HCT116 (cell line): Measurements from ENCODE around the gene HPCAL1. TPM values are rescaled to one million over a fixed set of nuclear protein-coding genes. Genes with fewer than 3 reads are reported as not detected.

Source experiments
- ATAC-seq: fragments of 200-7000 bp; cut with Tn5 transposase; 2 replicates; pipeline ENCODE4 v1.9.1; 2020; ENCODE audit warnings: mild to moderate bottlenecking, moderate library complexity
- BruUV-seq: library from RNA; stranded (reverse); fragments of 400-500 nt; replicated peaks from 2 replicates; lab custom pipeline; 2021; lab: Mats Ljungman, UMichigan
- CTCF ChIA-PET: fragments of 300-600 bp; sonication (Branson Sonifier 250); formaldehyde crosslinking; loops from one replicate; lab custom pipeline; 2021; ENCODE audit warnings: antibody characterized with exemption; lab: Charles Lee
- POLR2A ChIA-PET: fragments of 300-600, 350-600 bp; sonication (Branson Sonifier 250); formaldehyde crosslinking; loops from one replicate; lab custom pipeline; 2021; ENCODE audit warnings: antibody characterized with exemption; lab: Charles Lee
- RAD21 ChIA-PET, 2 experiments: fragments of 300-600 bp; sonication (Branson Sonifier 250); formaldehyde crosslinking; loops; one replicate each; lab custom pipeline; 2023; ENCODE audit warnings: low total read pairs in 2 of 2; ENCODE audit not compliant: uncharacterized antibody in 2 of 2, unreplicated experiment in 2 of 2, low non-redundant PET in 1 of 2; lab: Charles Lee
- DNase-seq: peaks from one replicate; pipeline ENCODE4 v3.0.0-alpha.2; 2010; ENCODE audit warnings: low read depth, low spot score
- H2AFZ ChIP-seq: fragments of 200-600 bp; shearing (Covaris generic), sonication (generic); 2 replicates; pipeline ENCODE4 v1.6.1; 2017; ENCODE audit warnings: low read depth, mixed run types, mixed read lengths, antibody characterized with exemption, low read length; ENCODE audit not compliant: poor library complexity, severe bottlenecking
- H3K27ac ChIP-seq: 2 replicates; pipeline ENCODE4 v1.5.1; 2012; ENCODE audit warnings: low read depth, low read length
- H3K27me3 ChIP-seq: fragments of 200-600 bp; sonication (generic); 2 replicates; pipeline ENCODE4 v1.6.1; 2016; ENCODE audit warnings: mixed run types, low read length, mixed read lengths; ENCODE audit not compliant: insufficient read depth
- H3K36me3 ChIP-seq, 2 experiments: fragments of 200-500 bp in 1 of 2; fragments of 200-600 bp in 1 of 2; sonication (Bioruptor generic) in 1 of 2; sonication (generic) in 1 of 2; 2 replicates each; pipeline versions ENCODE4 v1.5.1 to v1.6.1; 2014 to 2016; ENCODE audit warnings: low read length in 2 of 2, inconsistent platforms in 1 of 2, mixed read lengths in 1 of 2, mixed run types in 1 of 2; ENCODE audit not compliant: insufficient read depth in 2 of 2, control insufficient read depth in 1 of 2
- H3K4me1 ChIP-seq, 2 experiments: fragments of 200-600 bp in 1 of 2; sonication (generic) in 1 of 2; 2 replicates each; pipeline versions ENCODE4 v1.5.1 to v1.6.1; 2012 to 2017; ENCODE audit warnings: low read length in 2 of 2, inconsistent platforms in 1 of 2, mild to moderate bottlenecking in 1 of 2, mixed read lengths in 1 of 2, mixed run types in 1 of 2, moderate library complexity in 1 of 2; ENCODE audit not compliant: insufficient read depth in 2 of 2, control insufficient read depth in 1 of 2
- H3K4me2 ChIP-seq: fragments of 200-600 bp; sonication (generic); 2 replicates; pipeline ENCODE4 v1.6.1; 2017; ENCODE audit warnings: mixed run types, low read length, mixed read lengths
- H3K4me3 ChIP-seq, 2 experiments: fragments of 200-600 bp in 1 of 2; sonication (generic) in 1 of 2; replicated peaks in 1 of 2; 2 replicates each; pipeline ENCODE4 v1.5.1; 2011 to 2016; ENCODE audit warnings: low read length in 2 of 2, control low read depth in 1 of 2, low read depth in 1 of 2, mild to moderate bottlenecking in 1 of 2, mixed read lengths in 1 of 2, mixed run types in 1 of 2
- H3K79me2 ChIP-seq: fragments of 200-600 bp; sonication (generic); 2 replicates; pipeline ENCODE4 v1.6.1; 2017; ENCODE audit warnings: mild to moderate bottlenecking, mixed run types, low read length, moderate library complexity, mixed read lengths; ENCODE audit not compliant: insufficient read depth
- H3K9ac ChIP-seq: fragments of 200-600 bp; sonication (generic); 2 replicates; pipeline ENCODE4 v1.6.1; 2016; ENCODE audit warnings: low read length, mixed read lengths
- H3K9me2 ChIP-seq: fragments of 200-600 bp; sonication (generic), shearing (Covaris generic); 2 replicates; pipeline ENCODE4 v1.6.1; 2017; ENCODE audit warnings: mixed run types, mild to moderate bottlenecking, moderate library complexity; ENCODE audit not compliant: insufficient read depth
- H3K9me3 ChIP-seq, 2 experiments: fragments of 200-500 bp in 1 of 2; fragments of 200-600 bp in 1 of 2; sonication (Bioruptor generic) in 1 of 2; sonication (generic) in 1 of 2; 2 replicates each; pipeline ENCODE4 v1.6.1; 2014 to 2017; ENCODE audit warnings: low read length in 2 of 2, mixed read lengths in 2 of 2, inconsistent platforms in 1 of 2, low read depth in 1 of 2, mild to moderate bottlenecking in 1 of 2, mixed run types in 1 of 2, moderate library complexity in 1 of 2; ENCODE audit not compliant: control insufficient read depth in 1 of 2, insufficient read depth in 1 of 2
- H4K20me1 ChIP-seq: fragments of 200-600 bp; sonication (generic), shearing (Covaris generic); 2 replicates; pipeline ENCODE4 v1.6.1; 2017; ENCODE audit warnings: mixed run types, mild to moderate bottlenecking, moderate library complexity; ENCODE audit not compliant: insufficient read depth
- CBX3 ChIP-seq: IDR thresholded peaks from 2 replicates; pipeline ENCODE4 v1.6.1; 2012; ENCODE audit warnings: low read depth
- CEBPB ChIP-seq: IDR thresholded peaks from 2 replicates; pipeline ENCODE4 v1.6.1; 2012; ENCODE audit warnings: low read depth
- EGR1 ChIP-seq: IDR thresholded peaks from 2 replicates; pipeline ENCODE4 v1.6.1; 2012; ENCODE audit warnings: low read depth
- ELF1 ChIP-seq: IDR thresholded peaks from 2 replicates; pipeline ENCODE4 v1.6.1; 2012; ENCODE audit warnings: low read depth, borderline replicate concordance
- EZH2 ChIP-seq: fragments of 200-600 bp; sonication (generic); IDR thresholded peaks from 2 replicates; pipeline ENCODE4 v1.6.1; 2017; ENCODE audit warnings: antibody characterized with exemption, mixed run types
- EZH2phosphoT487 ChIP-seq: fragments of 200-600 bp; IDR thresholded peaks from 2 replicates; pipeline ENCODE4 v1.6.1; 2018; ENCODE audit warnings: antibody characterized with exemption, borderline replicate concordance
- POLR2A ChIP-seq: IDR thresholded peaks from 2 replicates; pipeline ENCODE4 v1.7.0; 2011; ENCODE audit warnings: borderline replicate concordance; ENCODE audit not compliant: insufficient read depth, insufficient read length; ENCODE audit errors: extremely low read depth
- POLR2AphosphoS5 ChIP-seq: IDR thresholded peaks from 2 replicates; pipeline ENCODE4 v1.6.1; 2011; ENCODE audit warnings: mild to moderate bottlenecking, low read depth, low read length, moderate library complexity
- RAD21 ChIP-seq: IDR thresholded peaks from 2 replicates; pipeline ENCODE4 v1.6.1; 2012; ENCODE audit warnings: low read depth, mild to moderate bottlenecking
- SIN3A ChIP-seq: IDR thresholded peaks from 2 replicates; pipeline ENCODE4 v1.6.1; 2012; ENCODE audit warnings: low read depth
- SP1 ChIP-seq: IDR thresholded peaks from 2 replicates; pipeline ENCODE4 v1.6.1; 2012; ENCODE audit warnings: low read depth
- SRF ChIP-seq: IDR thresholded peaks from 2 replicates; pipeline ENCODE4 v1.6.1; 2012; ENCODE audit warnings: low read depth
- YY1 ChIP-seq: IDR thresholded peaks from 2 replicates; pipeline ENCODE4 v1.6.1; 2011; ENCODE audit warnings: low read length, low read depth, moderate library complexity, mild to moderate bottlenecking; ENCODE audit not compliant: insufficient replicate concordance; ENCODE audit errors: extremely low read depth
- ZBTB33 ChIP-seq: IDR thresholded peaks from 2 replicates; pipeline ENCODE4 v1.6.1; 2011; ENCODE audit warnings: mild to moderate bottlenecking, low read length, moderate library complexity; ENCODE audit not compliant: insufficient replicate concordance; ENCODE audit errors: extremely low read depth
- ZFX ChIP-seq: fragments of 450-650 bp; IDR thresholded peaks from 2 replicates; pipeline ENCODE4 v1.6.1; 2017
- ZNF274 ChIP-seq: fragments of 200-500 bp; sonication (Bioruptor generic); IDR thresholded peaks from 2 replicates; pipeline ENCODE4 v1.6.1; 2014; ENCODE audit warnings: mild to moderate bottlenecking, low read depth, low read length, inconsistent platforms
- intact Hi-C: fragments of 100-400 bp; cut with micrococcal nuclease; formaldehyde crosslinking; loops from 2 replicates; pipeline ENCODE4 v1.10.0; 2022
- total RNA-seq: library from RNA; stranded (reverse); gene quantifications from one replicate; pipeline ENCODE4 v1.2.1, GENCODE V29; 2021; ENCODE audit not compliant: unreplicated experiment
- TF ChIP-seq, protein P1 (sequence below): IDR thresholded peaks from 2 replicates; pipeline ENCODE4 v1.6.1; 2012; ENCODE audit warnings: low read depth
- TF ChIP-seq, protein P2 (sequence below), 3 experiments: fragments of 200-600 bp in 1 of 3; sonication (generic) in 1 of 3; IDR thresholded peaks in 2 of 3; conservative IDR thresholded peaks in 1 of 3; 2 replicates each; pipeline ENCODE4 v1.5.1; 2012 to 2017; ENCODE audit warnings: low read depth in 2 of 3, low read length in 2 of 3, antibody characterized with exemption in 1 of 3, borderline replicate concordance in 1 of 3, control low read depth in 1 of 3, mild to moderate bottlenecking in 1 of 3, mixed read lengths in 1 of 3, mixed run types in 1 of 3, moderate library complexity in 1 of 3; ENCODE audit not compliant: insufficient read depth in 1 of 3
- TF ChIP-seq, protein P3 (sequence below): IDR thresholded peaks from 2 replicates; pipeline ENCODE4 v1.6.1; 2012
- TF ChIP-seq, protein P4 (sequence below): IDR thresholded peaks from 2 replicates; pipeline ENCODE4 v1.6.1; 2012

The HPCAL1 gene
- total RNA-seq, 1 experiment from 2014 or later = 111 TPM

DNA sequence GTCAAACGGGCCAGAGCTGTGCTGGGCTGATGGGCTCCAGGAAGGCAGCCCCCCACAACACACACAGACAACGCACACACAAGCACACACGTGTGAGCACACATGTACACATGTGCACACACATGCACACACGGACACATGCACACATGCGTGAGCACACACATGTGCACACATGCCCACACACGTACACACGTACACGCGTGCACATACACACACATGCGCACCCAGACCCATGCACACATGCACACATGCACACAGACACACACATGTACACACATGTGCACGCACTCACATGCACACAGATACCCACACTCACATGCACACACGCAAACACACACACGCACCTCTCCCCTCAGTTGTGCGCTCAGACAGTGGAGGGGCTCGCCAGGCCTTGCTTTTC lies 31.2 kb upstream of the HPCAL1 start:
- Histone ChIP-seq H3K4me3 (no peak overlapping the region), H3K79me2 (no peaks in the 10 kb centered on the region), H2AFZ (no peak overlapping the region), H3K27ac (no peak overlapping the region), H3K4me1 (peaks cover 10 to 26% of the 10 kb centered on the region in 2 experiments; a peak in 3 of 4 replicates), H3K27me3 (no peaks in the 10 kb centered on the region), H3K4me2 (no peak overlapping the region), H3K9me3 (no peaks in the 10 kb centered on the region), H3K36me3 (no peaks in the 10 kb centered on the region), H3K9me2 (no peaks in the 10 kb centered on the region), H3K9ac (no peak overlapping the region), H4K20me1 (no peaks in the 10 kb centered on the region)
- ChIA-PET RAD21 (interaction anchor here in 1 of 2 experiments (1.8 kb wide), 1 partner anchor 164 kb away, joined by 4 read pairs; no protein-coding TSS in a partner anchor), POLR2A (no interaction called here), CTCF (interaction anchor here (1.9 kb wide), 2 partner anchors 137 to 164 kb away, joined by 11 to 19 read pairs; no protein-coding TSS in a partner anchor)
- no TSS peak for BruUV-seq
- DNase-seq (no peak), ATAC-seq (no peak)
- intact Hi-C loops = no loop called here
- TF ChIP-seq POLR2AphosphoS5 (no peak), POLR2A (no peak), YY1 (no peak), SRF (no peak), EGR1 (no peak), CBX3 (no peak), ELF1 (no peak), ZFX (no peak), RAD21 (no peak), SP1 (no peak), SIN3A (no peak), EZH2phosphoT487 (no peak), EZH2 (no peak), CEBPB (no peak), ZBTB33 (no peak), ZNF274 (no peak)
- TF ChIP-seq, protein P1, sequence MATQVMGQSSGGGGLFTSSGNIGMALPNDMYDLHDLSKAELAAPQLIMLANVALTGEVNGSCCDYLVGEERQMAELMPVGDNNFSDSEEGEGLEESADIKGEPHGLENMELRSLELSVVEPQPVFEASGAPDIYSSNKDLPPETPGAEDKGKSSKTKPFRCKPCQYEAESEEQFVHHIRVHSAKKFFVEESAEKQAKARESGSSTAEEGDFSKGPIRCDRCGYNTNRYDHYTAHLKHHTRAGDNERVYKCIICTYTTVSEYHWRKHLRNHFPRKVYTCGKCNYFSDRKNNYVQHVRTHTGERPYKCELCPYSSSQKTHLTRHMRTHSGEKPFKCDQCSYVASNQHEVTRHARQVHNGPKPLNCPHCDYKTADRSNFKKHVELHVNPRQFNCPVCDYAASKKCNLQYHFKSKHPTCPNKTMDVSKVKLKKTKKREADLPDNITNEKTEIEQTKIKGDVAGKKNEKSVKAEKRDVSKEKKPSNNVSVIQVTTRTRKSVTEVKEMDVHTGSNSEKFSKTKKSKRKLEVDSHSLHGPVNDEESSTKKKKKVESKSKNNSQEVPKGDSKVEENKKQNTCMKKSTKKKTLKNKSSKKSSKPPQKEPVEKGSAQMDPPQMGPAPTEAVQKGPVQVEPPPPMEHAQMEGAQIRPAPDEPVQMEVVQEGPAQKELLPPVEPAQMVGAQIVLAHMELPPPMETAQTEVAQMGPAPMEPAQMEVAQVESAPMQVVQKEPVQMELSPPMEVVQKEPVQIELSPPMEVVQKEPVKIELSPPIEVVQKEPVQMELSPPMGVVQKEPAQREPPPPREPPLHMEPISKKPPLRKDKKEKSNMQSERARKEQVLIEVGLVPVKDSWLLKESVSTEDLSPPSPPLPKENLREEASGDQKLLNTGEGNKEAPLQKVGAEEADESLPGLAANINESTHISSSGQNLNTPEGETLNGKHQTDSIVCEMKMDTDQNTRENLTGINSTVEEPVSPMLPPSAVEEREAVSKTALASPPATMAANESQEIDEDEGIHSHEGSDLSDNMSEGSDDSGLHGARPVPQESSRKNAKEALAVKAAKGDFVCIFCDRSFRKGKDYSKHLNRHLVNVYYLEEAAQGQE = no peak
- TF ChIP-seq, protein P2, sequence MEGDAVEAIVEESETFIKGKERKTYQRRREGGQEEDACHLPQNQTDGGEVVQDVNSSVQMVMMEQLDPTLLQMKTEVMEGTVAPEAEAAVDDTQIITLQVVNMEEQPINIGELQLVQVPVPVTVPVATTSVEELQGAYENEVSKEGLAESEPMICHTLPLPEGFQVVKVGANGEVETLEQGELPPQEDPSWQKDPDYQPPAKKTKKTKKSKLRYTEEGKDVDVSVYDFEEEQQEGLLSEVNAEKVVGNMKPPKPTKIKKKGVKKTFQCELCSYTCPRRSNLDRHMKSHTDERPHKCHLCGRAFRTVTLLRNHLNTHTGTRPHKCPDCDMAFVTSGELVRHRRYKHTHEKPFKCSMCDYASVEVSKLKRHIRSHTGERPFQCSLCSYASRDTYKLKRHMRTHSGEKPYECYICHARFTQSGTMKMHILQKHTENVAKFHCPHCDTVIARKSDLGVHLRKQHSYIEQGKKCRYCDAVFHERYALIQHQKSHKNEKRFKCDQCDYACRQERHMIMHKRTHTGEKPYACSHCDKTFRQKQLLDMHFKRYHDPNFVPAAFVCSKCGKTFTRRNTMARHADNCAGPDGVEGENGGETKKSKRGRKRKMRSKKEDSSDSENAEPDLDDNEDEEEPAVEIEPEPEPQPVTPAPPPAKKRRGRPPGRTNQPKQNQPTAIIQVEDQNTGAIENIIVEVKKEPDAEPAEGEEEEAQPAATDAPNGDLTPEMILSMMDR (IDR thresholded peaks at IDR 0.05 in 2 of 3, conservative IDR thresholded peaks at IDR 0.05 in 1 of 3; ENCODE audit: borderline replicate concordance in 1 of 3, insufficient read depth in 1 of 3, low read depth in 2 of 3, low read length in 2 of 3) = no peak
- TF ChIP-seq, protein P3, sequence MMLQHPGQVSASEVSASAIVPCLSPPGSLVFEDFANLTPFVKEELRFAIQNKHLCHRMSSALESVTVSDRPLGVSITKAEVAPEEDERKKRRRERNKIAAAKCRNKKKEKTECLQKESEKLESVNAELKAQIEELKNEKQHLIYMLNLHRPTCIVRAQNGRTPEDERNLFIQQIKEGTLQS = no peak
- TF ChIP-seq, protein P4, sequence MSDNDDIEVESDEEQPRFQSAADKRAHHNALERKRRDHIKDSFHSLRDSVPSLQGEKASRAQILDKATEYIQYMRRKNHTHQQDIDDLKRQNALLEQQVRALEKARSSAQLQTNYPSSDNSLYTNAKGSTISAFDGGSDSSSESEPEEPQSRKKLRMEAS = no peak
